ENCODE results near the gene CCDC91.

Gene CCDC91

GRCh38 chr12:28159688-28160087 lies 30.6 kb upstream of the CCDC91 start:
- TF ChIP-seq FOXP2 (optimal IDR thresholded peaks at IDR 0.05; ENCODE audit: control extremely low read depth, extremely low read length, insufficient read depth) (no peak), POLR2AphosphoS5 (IDR thresholded peaks at IDR 0.05; ENCODE audit: borderline replicate concordance, low read depth, low read length) (no peak), EZH2 (IDR thresholded peaks at IDR 0.05) (no peak)
- Histone ChIP-seq H3K9me3 (ENCODE audit: low read depth, low read length) (no peaks in the 10 kb centered on the region), H3K4me3 (no peak overlapping the region), H3K27ac (no peak overlapping the region), H3K9ac (ENCODE audit: insufficient read length) (no peak overlapping the region), H3K36me3 (ENCODE audit: insufficient read depth, low read length) (no peaks in the 10 kb centered on the region)
- no peak for DNase-seq (ENCODE audit: low read depth, low spot score)

- Histone ChIP-seq H3K9me3 (ENCODE audit: low read depth, low read length) (no peaks in the 10 kb centered on the region), H3K9ac (ENCODE audit: insufficient read length) (no peak overlapping the region), H3K36me3 (ENCODE audit: insufficient read depth, low read length) (no peaks in the 10 kb centered on the region), H3K4me3 (no peak overlapping the region), H3K27ac (no peak overlapping the region)
- DNase-seq (ENCODE audit: low read depth, low spot score): no peak
- TF ChIP-seq FOXP2 (optimal IDR thresholded peaks at IDR 0.05; ENCODE audit: control extremely low read depth, extremely low read length, insufficient read depth): no peak
- TF ChIP-seq EZH2 (IDR thresholded peaks at IDR 0.05): no peak
- no peak for TF ChIP-seq POLR2AphosphoS5 (IDR thresholded peaks at IDR 0.05; ENCODE audit: borderline replicate concordance, low read depth, low read length)
Measured at GRCh38 chr12:28161697-28162096, 28.6 kb upstream of the CCDC91 start.

GRCh38 chr12:28162697-28163096 lies 27.6 kb upstream of the CCDC91 start:
- no peaks in the 10 kb centered on the region for H3K36me3 ChIP-seq (ENCODE audit: insufficient read depth, low read length)
- TF ChIP-seq FOXP2 (optimal IDR thresholded peaks at IDR 0.05; ENCODE audit: control extremely low read depth, extremely low read length, insufficient read depth) (no peak), POLR2AphosphoS5 (IDR thresholded peaks at IDR 0.05; ENCODE audit: borderline replicate concordance, low read depth, low read length) (no peak), EZH2 (IDR thresholded peaks at IDR 0.05) (no peak)
- H3K27ac ChIP-seq: no peak overlapping the region
- no peak overlapping the region for H3K4me3 ChIP-seq
- no peaks in the 10 kb centered on the region for H3K9me3 ChIP-seq (ENCODE audit: low read depth, low read length)
- H3K9ac ChIP-seq (ENCODE audit: insufficient read length): no peak overlapping the region
- no peak for DNase-seq (ENCODE audit: low read depth, low spot score)

GRCh38 chr12:28164644-28165275 lies 25.5 kb upstream of the CCDC91 start:
- no peaks in the 10 kb centered on the region for H3K36me3 ChIP-seq (ENCODE audit: insufficient read depth, low read length)
- no peak for DNase-seq (ENCODE audit: low read depth, low spot score)
- no peak for TF ChIP-seq EZH2 (IDR thresholded peaks at IDR 0.05)
- no peak overlapping the region for H3K27ac ChIP-seq
- H3K4me3 ChIP-seq: no peak overlapping the region
- no peak overlapping the region for H3K9ac ChIP-seq (ENCODE audit: insufficient read length)
- H3K9me3 ChIP-seq (ENCODE audit: low read depth, low read length): no peaks in the 10 kb centered on the region

GRCh38 chr12:28167981-28168485 lies 22.2 kb upstream of the CCDC91 start:
- no peak overlapping the region for H3K4me3 ChIP-seq
- H3K36me3 ChIP-seq (ENCODE audit: insufficient read depth, low read length): no peaks in the 10 kb centered on the region
- no peak overlapping the region for H3K27ac ChIP-seq
- no peaks in the 10 kb centered on the region for H3K9me3 ChIP-seq (ENCODE audit: low read depth, low read length)
- no peak for DNase-seq (ENCODE audit: low read depth, low spot score)
- no peak overlapping the region for H3K9ac ChIP-seq (ENCODE audit: insufficient read length)
- no peak for TF ChIP-seq EZH2 (IDR thresholded peaks at IDR 0.05)
- TF ChIP-seq FOXP2 (optimal IDR thresholded peaks at IDR 0.05; ENCODE audit: control extremely low read depth, extremely low read length, insufficient read depth): no peak
- no peak for TF ChIP-seq POLR2AphosphoS5 (IDR thresholded peaks at IDR 0.05; ENCODE audit: borderline replicate concordance, low read depth, low read length)

GRCh38 chr12:28171356-28172060 lies 18.7 kb upstream of the CCDC91 start:
- no peaks in the 10 kb centered on the region for H3K36me3 ChIP-seq (ENCODE audit: insufficient read depth, low read length)
- no peak overlapping the region for H3K9ac ChIP-seq (ENCODE audit: insufficient read length)
- no peak overlapping the region for H3K4me3 ChIP-seq
- no peak overlapping the region for H3K27ac ChIP-seq
- TF ChIP-seq POLR2AphosphoS5 (IDR thresholded peaks at IDR 0.05; ENCODE audit: borderline replicate concordance, low read depth, low read length) (no peak), EZH2 (IDR thresholded peaks at IDR 0.05) (no peak), FOXP2 (optimal IDR thresholded peaks at IDR 0.05; ENCODE audit: control extremely low read depth, extremely low read length, insufficient read depth) (no peak)
- DNase-seq (ENCODE audit: low read depth, low spot score): no peak
- no peaks in the 10 kb centered on the region for H3K9me3 ChIP-seq (ENCODE audit: low read depth, low read length)

- Histone ChIP-seq H3K4me3 (no peak overlapping the region), H3K36me3 (ENCODE audit: insufficient read depth, low read length) (no peaks in the 10 kb centered on the region), H3K27ac (no peak overlapping the region), H3K9ac (ENCODE audit: insufficient read length) (no peak overlapping the region), H3K9me3 (ENCODE audit: low read depth, low read length) (no peaks in the 10 kb centered on the region)
- no peak for TF ChIP-seq POLR2AphosphoS5 (IDR thresholded peaks at IDR 0.05; ENCODE audit: borderline replicate concordance, low read depth, low read length)
- TF ChIP-seq EZH2 (IDR thresholded peaks at IDR 0.05): no peak
- no peak for TF ChIP-seq FOXP2 (optimal IDR thresholded peaks at IDR 0.05; ENCODE audit: control extremely low read depth, extremely low read length, insufficient read depth)
- DNase-seq (ENCODE audit: low read depth, low spot score): no peak
Measured at GRCh38 chr12:28172434-28173030, 17.7 kb upstream of the CCDC91 start.

- Histone ChIP-seq H3K36me3 (ENCODE audit: insufficient read depth, low read length) (no peaks in the 10 kb centered on the region), H3K27ac (no peak overlapping the region), H3K9me3 (ENCODE audit: low read depth, low read length) (no peaks in the 10 kb centered on the region), H3K9ac (ENCODE audit: insufficient read length) (no peak overlapping the region), H3K4me3 (no peak overlapping the region)
- TF ChIP-seq POLR2AphosphoS5 (IDR thresholded peaks at IDR 0.05; ENCODE audit: borderline replicate concordance, low read depth, low read length): no peak
- TF ChIP-seq FOXP2 (optimal IDR thresholded peaks at IDR 0.05; ENCODE audit: control extremely low read depth, extremely low read length, insufficient read depth): no peak
- TF ChIP-seq EZH2 (IDR thresholded peaks at IDR 0.05): no peak
- DNase-seq (ENCODE audit: low read depth, low spot score): no peak
Measured at GRCh38 chr12:28173440-28173839, 16.8 kb upstream of the CCDC91 start.
